ENCODE measurements around the gene EIF1AX. TPM values are rescaled to one million over a fixed set of nuclear protein-coding genes. Genes with fewer than 3 reads are reported as not detected.
"Not testable (repeated sequence)": the region's sequence is repeated elsewhere in the genome, so short reads cannot be mapped to it uniquely, and the experiment has no call there.

Gene EIF1AX
- total RNA-seq, 1 donor from 2014 or later = 81.6 TPM

- ATAC-seq = not testable (repeated sequence)
Measured at GRCh38 chrX:20126833-20127232, 14.8 kb downstream of the EIF1AX start.

- ATAC-seq = no peak
Measured at GRCh38 chrX:20124964-20125363, 16.7 kb downstream of the EIF1AX start.

GRCh38 chrX:20118065-20118824 is 23.4 kb downstream of the EIF1AX start:
- ATAC-seq = peak; percentile 18

GRCh38 chrX:20116577-20117240 is 24.9 kb downstream of the EIF1AX start, which contains the start of gene MAP7D2:
Gene MAP7D2, minus strand, starts transcription at chrX:20116907. Its CDS starts 28 bp downstream, at chrX:20116879.
- peak; percentile 15 for ATAC-seq

- no peak for ATAC-seq
Measured at GRCh38 chrX:20116087-20116576, 25.5 kb downstream of the EIF1AX start.

GRCh38 chrX:20112022-20112774 is 29.4 kb downstream of the EIF1AX start:
- no peak for ATAC-seq

GRCh38 chrX:20111271-20111670 is 30.4 kb downstream of the EIF1AX start:
- no peak for ATAC-seq

GRCh38 chrX:20101934-20102581 is 39.6 kb downstream of the EIF1AX start:
- no peak for ATAC-seq

GRCh38 chrX:20091499-20091898 is 50.1 kb downstream of the EIF1AX start:
- no peak for ATAC-seq

- no peak for ATAC-seq
Measured at GRCh38 chrX:20089845-20090244, 51.8 kb downstream of the EIF1AX start.

- ATAC-seq = no peak
Measured at GRCh38 chrX:20080277-20080676, 61.4 kb downstream of the EIF1AX start.

Other genes with a start within 250 kb of the EIF1AX start
- gene BCLAF3, start 150.8 kb downstream of the EIF1AX start, total RNA-seq = 5.2 TPM
- gene MAP7D2, start 24.9 kb downstream of the EIF1AX start, total RNA-seq = 0.56 TPM
- gene RPS6KA3, start 125.1 kb upstream of the EIF1AX start, total RNA-seq = 18.9 TPM